GM21526 (cell line): ENCODE data around the gene DIP2B.
"Not testable (repeated sequence)": the region's sequence is repeated elsewhere in the genome, so short reads cannot be mapped to it uniquely, and the experiment has no call there.

Experiments used
- ATAC-seq: cut with Tn5 transposase; IDR thresholded peaks from one replicate; pipeline ENCODE4 v1.9.1; 2021; ENCODE audit warnings: moderate library complexity; ENCODE audit not compliant: unreplicated experiment, low FRiP score

The DIP2B gene

DNA sequence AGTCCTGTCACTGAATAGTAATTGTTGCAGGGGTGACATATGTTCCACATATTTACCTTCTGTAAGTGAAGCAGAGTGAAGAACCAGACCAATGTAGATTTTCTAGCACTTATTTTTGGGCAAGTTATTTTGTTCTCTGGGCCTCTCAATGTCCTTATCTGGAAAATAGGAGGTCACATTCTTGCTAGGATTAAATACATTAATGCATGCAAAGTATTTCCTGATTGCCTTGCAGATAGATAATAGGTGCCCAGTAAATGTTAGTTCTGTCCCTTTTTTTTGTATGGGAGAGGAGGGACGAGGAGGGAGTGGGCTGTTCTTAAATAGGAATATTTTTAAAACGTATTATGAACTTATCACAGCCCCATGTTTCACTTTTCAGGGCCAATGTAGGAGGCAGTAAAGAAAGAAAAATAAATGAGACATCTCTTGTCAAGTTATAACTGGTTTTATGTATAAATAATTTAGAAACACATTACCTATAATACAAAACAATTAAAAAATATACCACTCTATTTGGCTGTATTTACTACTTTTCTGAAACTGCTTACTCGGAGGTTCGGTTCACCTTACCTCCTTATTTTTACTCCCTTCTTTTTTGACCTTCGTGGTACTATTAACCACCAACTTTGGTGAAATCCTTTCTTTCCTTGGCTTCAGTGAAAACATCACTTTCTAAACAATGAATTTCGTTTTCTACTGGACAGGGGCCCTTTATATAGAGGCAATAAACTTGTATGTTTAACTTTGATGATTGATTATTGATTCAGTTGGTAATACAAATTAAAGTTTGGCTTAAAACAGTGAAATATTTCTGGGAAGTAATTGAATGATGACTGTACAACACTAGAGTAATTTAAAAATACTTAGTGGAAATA, 41.9 kb downstream of the DIP2B start:
- ATAC-seq: no peak

DNA sequence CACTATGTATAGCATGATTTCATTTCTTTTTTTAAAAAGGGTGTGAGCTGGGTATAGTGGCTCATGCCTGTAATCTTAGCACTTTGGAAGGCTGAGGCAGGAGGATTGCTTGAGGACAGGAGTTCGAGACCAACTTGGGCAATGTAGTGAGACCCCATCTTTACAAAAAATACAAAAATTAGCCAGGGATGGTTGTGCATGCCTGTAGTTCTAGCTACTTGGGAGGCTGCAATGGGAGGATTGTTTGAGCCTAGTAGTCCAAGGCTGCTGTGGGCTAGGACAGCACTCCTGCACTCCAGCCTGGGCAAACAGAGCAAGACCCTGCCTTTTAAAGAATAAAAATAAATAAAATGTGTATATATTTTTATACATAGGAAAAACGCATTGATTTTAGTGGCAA, 43.0 kb downstream of the DIP2B start:
- ATAC-seq: no peak

GRCh38 chr12:50549885-50550284, 45.1 kb downstream of the DIP2B start:
- no peak for ATAC-seq

GRCh38 chr12:50550530-50551223, 45.9 kb downstream of the DIP2B start:
- ATAC-seq: no peak

- ATAC-seq: no peak
Observed at GRCh38 chr12:50551866-50552265, 47.1 kb downstream of the DIP2B start.

DNA sequence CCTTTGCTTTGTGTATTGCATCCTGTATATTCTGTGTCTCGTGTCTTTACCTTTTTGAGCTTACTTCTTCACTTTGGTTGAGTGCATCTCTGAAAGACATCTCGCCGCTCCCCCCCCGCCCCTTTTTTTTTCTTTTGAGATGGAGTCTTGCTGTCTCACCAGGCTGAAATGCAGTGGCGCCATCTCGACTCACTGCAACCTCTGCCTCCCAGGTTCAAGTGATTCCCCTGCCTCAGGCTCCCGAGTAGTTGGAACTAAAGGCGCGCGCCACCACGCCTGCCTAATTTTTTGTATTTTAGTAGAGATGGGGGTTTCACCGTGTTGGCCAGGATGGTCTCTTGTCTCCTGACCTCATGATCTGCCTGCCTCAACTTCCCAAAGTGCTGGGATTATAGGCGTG, 49.9 kb downstream of the DIP2B start:
- no peak for ATAC-seq

DNA sequence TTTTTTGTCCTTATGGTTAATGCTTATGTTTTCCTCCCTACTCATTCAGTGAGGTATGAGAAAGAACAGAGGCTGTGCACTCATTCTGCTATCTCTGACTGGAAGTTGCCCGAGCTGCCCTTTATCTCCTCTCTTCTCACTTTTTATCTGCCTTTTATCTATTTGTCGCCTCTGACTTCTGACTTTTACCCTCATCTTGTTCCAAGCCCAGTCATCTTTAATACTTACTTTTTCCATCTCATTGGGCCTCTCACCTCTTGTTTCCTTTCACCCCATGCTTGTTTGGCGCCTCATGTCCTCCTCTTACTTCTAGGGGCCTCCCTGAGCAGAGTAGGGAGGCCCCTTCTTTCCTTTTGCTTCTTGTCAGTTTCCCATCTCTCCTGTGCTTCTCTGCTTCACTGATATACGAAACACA, 50.7 kb downstream of the DIP2B start:
- no peak for ATAC-seq

DNA sequence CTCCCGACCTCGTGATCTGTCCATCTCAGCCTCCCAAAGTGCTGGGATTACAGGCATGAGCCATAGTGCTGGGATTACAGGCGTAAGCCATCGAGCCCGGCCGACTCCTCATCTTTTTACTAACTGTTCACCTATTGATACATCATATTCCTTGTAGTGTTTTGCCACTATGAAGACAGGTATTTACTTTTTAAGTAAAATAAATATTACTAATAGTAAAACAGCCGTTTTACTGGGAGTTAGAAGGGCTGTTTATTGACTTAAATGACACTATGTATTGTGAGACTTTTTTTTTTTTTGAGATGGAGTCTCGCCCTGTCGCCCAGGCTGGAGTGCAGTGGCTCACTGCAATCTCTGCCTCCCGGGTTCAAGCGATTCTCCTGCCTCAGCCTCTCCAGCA, 51.5 kb downstream of the DIP2B start:
- ATAC-seq: no peak

DNA sequence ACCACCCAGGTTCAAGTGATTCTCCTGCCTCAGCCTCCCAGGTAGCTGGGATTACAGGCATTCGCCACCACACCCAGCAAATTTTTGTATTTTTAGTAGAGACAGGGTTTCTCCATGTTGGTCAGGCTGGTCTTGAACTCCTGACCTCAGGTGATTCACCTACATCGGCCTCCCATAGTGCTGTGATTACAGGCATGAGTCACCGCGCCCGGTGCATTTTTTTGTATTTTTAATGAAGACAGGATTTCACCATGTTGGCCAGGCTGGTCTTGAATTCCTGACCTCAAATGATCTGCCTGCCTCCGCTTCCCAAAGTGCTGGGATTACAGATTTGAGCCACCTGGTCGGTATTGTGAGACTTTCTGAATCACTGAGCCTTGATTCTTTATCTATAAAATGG, 52.0 kb downstream of the DIP2B start:
- ATAC-seq: not testable (repeated sequence)

GRCh38 chr12:50557421-50557820, 52.6 kb downstream of the DIP2B start:
- ATAC-seq: no peak

GRCh38 chr12:50558970-50559369, 54.2 kb downstream of the DIP2B start:
- no peak for ATAC-seq

DNA sequence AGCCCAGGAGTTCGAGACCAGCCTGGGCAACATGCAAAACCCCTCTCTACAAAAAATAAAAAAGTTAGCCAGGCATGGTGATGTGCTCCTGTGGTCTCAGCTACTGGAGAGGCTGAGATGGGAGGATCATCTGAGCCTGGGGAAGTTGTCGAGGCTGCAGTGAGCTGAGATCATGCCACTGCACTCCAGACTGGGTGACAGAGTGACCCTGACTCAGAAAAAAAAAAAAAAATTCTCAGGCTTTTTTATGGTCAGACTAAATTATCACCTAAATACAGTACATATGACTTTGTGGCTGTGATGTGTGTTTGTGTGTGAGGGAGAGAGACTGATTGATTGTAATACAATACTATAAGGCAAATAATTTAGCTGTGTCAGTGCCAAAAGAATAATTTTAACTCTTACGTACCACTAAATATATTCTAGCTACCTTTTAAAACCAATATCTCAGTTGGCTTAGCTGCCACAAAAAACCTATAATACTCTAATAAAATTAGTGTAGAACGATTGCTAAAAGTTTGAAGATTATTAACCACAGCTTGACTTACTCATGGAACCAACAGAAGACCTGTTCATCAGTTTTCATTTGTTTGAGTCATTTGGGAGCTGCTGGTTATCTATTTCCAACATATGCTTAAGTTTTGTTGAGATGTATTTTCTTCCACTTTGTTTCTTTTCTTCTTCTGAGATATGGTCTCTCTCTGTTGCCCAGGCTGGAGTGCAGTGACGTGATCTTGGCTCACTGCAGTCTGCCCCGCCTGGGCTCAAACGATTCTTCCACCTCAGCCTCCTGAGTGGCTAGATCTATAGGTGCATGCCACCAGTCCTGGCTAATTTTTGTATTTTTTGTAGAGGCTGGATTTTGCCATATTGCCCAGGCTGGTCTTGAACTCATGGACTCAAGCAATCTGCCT, 58.0 kb downstream of the DIP2B start:
- no peak for ATAC-seq

- no peak for ATAC-seq
Observed at GRCh38 chr12:50563434-50563787, 58.6 kb downstream of the DIP2B start.

DNA sequence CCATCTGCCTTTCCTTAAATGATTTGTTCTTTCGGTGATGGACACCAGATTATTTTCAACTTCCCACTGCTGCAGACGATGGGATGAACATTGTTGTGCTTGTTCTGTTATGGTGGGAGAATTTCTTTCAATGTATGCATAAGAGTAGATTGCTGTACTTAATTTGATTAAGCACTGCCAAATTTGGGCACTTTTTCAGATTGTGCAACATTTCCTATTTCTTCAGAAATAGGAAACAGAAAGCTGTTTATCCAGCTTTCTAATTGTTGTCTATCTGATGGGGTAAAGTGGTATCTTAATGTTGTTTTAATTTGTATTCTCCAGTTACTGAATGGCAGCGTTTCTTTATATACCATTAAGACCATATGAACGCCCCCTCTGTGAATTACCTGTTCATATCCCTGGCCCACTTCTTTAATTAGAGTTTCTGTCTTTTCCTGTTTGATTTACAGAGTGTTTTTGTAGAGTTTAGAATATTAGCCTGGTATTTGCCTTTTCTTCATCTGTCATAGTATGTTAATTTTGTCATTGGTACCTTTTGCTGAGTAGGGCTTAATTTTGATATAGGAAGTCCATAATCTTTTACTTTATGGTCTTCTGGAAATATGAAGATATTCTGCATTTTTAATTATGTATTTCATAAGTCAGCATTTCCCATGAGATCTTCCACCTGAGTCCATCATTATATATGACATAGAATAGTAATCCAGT, 59.6 kb downstream of the DIP2B start:
- ATAC-seq: no peak

- no peak for ATAC-seq
Observed at GRCh38 chr12:50564948-50565297, 60.1 kb downstream of the DIP2B start.

GRCh38 chr12:50566066-50566465, 61.3 kb downstream of the DIP2B start:
- no peak for ATAC-seq

GRCh38 chr12:50567926-50568325, 63.1 kb downstream of the DIP2B start:
- ATAC-seq: no peak

DNA sequence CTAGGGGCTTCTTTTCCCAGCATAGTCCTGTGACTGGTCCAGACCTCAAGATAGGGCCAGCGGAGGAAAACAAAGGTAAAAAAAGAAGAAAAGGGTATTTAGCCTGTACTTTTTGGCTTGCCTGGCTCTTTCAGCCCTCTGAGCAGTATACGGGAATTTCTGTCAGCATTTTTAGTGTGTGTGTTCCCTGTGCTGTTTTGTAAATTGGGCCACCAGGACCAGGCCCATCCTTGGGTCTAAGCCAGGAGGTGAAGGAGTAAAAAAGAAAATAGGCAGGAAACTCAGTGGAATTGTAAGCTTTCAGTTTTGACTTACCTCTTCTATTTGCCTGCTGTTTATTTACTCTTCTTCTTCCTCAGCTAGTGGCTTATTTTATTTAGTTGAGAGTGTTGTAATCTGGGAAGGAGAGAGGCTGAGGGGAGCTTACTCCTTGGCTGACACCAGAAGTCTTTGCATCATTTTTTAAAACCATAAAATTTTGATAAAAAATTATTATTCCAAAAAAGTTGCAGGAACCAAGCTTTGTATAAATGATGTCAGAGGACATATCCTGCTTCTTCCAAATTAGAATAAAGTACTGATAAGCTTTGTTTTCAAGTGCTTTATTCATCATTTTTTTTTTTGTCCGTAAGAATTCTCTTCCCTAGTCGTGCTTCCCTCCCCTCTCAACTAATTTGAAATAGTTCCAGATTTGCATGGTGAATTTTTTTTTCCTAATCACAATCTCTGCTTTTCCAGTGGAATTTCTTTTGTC, 63.7 kb downstream of the DIP2B start:
- no peak for ATAC-seq

- no peak for ATAC-seq
Observed at GRCh38 chr12:50569321-50569720, 64.5 kb downstream of the DIP2B start.

DNA sequence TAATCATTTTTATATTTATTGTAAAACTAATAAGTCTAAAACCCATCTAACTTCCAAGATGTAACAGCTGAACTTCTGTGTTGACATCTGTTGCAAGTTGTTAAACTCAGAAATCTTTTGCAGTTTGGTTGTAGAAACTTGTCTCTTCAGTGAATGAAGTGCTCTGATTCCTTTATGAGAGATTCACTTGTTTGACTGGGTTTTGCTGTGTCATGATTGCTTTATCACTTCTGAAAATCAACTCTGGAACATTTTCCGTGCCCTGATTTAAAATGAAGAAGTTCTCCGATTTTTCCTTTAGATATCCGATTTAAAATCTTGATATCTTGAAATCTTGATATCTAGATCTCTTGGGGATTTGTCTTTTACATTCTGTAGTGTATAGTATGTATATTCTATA, 65.1 kb downstream of the DIP2B start:
- ATAC-seq: no peak
